Embryonic facial prominence (tissue), 1 donor: Measurements from ENCODE around the gene BCL6.
"Not testable (repeated sequence)": the region's sequence is repeated elsewhere in the genome, so short reads cannot be mapped to it uniquely, and the experiment has no call there.

Source experiments
- DNase-seq: peaks from one replicate; pipeline ENCODE4 v3.0.0-alpha.2; 2016; ENCODE audit errors: extremely low spot score

The BCL6 gene

DNA sequence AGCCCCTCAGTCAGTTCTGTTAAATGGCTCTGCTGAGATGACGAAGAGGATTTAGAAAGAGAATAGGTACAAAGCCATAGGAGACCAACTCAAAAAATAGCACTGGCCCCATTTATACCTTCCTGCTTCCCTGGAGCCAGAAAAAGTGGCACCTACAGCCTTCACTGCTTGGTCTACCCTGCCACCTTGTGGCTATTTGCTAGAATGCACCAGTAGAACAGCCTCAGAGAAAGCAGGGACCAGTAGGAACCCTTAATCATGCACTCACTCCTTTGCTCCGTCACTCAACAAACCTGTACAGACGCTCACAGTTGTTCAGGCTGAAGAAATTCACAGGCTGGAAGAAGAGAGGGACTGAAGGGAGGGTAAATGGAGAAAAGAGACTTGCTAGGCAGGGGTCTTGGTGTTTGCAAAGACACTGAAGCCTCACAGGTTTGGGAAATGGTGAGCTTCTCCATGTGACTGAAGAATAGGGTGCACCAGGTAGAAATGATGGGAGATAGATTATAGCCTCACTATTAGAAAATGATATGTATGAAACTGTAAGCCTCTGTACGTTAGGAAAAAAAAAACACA, 30.8 kb downstream of the BCL6 start:
- DNase-seq, result no peak

- DNase-seq, result no peak
Measured at GRCh38 chr3:187713504-187713903, 31.8 kb downstream of the BCL6 start.

DNA sequence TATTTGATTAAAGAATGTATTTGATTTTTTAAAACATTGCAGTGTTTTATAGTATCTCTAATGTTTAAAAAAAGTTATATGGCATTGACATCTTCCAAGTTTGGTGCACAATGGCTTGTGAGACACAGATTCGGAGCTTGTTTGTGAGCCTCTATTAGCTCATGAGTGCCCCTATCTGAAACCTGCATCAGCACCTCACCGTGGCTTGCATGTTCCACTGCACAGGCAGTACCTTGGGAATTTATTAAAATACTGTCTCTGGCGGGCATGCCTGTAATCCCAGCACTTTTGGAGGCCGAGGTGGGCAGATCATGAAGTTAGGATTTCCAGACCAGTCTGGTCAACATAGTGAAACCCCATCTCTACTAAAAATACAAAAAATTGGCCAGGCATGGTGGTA, 36.1 kb downstream of the BCL6 start:
- no peak for DNase-seq

GRCh38 chr3:187708696-187709095, 36.6 kb downstream of the BCL6 start:
- DNase-seq, result no peak

- DNase-seq, result no peak
Measured at GRCh38 chr3:187706971-187707370, 38.3 kb downstream of the BCL6 start.

DNA sequence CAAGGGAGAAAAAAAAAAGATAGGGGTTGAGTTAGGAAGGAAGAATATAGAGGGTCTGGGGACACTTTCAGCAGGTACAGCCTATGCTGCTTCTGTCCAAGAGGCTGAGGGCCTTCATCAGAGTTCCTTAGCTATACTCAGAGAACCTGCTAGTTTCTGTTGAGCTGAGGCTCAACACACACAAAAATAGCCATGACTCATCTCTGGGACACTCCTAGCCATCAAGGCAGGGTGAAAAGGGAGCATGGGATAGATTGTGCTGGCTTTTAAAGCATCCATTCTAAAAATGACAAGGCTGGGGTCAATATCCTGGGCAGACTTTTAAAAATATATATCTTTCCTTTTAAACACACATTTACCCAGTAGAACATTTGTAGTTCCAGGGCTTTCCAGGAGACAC, 40.1 kb downstream of the BCL6 start:
- no peak for DNase-seq

DNA sequence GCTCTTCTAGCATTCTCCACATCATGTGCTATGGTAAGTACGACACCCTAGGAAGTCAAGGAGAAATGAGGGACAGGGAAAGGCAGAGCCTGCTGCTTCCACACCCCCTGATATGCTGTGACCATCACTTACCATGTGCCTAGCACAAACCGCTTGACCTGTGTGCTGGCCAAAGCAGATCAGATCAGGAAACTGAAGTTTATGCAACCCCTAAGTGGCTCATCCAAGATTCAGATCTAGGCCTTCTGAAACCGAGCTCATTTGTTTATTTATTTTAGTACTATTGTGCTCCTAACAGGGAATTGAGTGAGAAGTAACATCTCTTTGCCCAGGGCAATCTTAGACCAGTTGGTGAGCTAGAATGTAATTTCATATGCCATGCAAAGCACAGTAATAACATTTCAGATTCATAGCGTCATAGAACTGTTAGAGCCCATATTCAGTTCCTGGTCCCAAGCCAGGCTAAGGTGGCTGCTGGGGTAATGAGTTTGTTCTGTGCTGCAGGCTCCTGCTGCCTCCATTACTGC, 42.7 kb downstream of the BCL6 start, which contains the start of gene RTP2:
Gene RTP2, minus strand, starts transcription at position 51 of the 527 bp plus-strand sequence. CDS start 429 bp downstream, outside the sequence.
- no peak for DNase-seq

- DNase-seq, result no peak
Measured at GRCh38 chr3:187700249-187700648, 45.0 kb downstream of the BCL6 start.

- no peak for DNase-seq
Measured at GRCh38 chr3:187698499-187699399, 46.5 kb downstream of the BCL6 start.

DNA sequence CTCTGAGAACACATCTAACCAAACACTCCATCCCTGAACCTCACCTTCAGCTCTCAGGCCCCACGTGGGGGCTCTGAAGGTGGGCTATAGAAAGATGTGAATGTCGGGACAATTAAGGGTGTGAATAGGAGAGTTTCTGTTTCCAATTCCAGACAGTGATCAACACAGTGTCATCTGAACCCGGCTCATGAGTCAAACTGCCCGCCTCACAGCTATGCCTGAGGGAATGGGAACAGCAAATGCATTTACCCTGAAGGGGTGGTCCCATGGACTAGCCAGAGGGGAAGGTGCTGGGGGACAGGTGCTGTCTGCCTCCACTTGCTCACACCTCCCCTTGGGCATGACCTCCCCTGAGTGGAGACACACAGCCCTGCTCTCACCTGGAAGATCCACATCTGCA, 49.2 kb downstream of the BCL6 start:
- DNase-seq, result no peak

GRCh38 chr3:187695449-187695848, 49.8 kb downstream of the BCL6 start:
- no peak for DNase-seq

DNA sequence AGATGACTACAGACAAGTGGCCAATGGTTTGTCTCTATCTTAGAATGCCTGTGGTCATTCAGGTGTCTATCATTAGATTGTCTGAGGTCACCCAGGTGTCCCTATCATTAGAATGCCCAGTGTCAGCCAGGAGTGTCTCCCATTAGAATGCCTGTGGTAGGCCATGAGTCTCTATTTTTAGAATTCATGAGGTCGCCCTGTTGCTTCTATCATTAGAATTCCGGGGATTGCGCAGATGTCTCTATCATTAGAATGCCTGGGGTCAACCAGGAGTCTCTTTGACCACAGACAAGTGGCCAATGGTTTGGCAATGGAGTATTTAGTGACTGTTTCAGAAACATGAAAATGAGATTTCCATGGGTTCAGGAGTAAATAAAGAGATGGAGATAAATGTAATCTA, 50.5 kb downstream of the BCL6 start:
- no peak for DNase-seq

DNA sequence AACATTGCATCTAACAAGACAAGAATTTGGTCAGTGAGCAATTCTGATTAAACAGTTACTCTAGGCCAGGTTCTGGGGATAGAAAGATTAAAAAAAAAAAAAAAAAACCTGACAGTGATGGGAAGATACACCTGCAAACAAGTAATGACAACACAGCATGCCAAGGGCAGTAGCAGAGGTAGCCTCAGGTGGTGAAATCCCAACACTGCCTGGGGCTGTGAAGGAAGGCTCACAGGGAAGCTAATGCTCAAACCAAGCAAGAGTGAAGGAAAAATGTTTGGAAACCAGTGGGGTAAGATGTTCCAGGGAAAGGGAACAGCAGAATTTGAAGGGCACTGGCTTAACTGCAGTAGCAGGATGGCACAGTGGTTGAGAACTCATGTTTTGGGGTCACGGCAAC, 51.8 kb downstream of the BCL6 start:
- no peak for DNase-seq

DNA sequence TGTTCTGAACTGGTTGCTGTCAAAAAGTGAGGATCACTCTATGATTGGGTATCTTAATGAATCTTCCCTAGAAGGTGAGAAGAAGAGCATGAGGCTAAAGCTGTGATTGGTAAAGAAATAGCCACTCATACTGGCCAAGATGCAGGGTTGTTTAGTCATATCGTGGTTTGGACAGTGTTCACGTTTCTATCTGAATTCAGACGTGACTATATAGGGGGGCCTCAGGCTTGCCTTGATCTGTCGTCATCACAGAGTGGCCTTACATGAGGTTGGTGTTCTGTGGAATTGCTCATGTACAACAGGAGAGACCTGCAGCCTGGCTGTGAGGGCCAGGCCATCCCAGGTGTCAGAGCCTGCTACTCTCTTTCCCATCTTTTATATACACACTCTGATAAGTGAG, 55.3 kb downstream of the BCL6 start:
- DNase-seq, result no peak

DNA sequence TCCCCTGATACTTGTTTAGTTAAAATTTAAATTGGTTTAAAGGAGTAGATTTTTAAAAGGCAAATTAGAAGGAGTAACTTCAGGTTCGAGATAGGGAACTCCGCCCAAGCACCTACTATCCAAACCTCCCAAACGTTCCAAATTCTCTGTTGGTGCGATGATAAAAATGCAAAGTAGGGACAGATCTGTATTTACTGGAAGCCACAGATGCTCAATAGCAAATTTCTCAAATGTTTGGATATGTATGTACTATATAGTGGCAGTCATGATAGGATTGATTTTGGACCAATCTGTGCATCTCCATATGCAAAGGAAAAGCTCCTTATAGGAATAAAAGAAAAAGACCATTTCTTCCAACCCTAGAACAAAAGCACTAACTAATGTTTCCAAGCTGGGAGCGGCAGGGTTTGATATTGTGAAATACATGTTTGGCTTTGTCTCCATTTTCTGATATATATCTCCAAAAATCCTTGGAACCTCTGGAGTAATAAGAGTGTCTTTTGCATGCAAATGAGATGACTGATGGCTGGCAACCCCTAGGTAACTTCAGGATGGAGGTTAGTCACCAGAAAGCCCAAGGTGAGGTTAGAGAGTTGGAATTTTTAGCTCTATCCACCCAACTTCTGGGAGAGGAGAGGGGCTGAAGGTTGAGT, 58.5 kb downstream of the BCL6 start:
- DNase-seq, result no peak

DNA sequence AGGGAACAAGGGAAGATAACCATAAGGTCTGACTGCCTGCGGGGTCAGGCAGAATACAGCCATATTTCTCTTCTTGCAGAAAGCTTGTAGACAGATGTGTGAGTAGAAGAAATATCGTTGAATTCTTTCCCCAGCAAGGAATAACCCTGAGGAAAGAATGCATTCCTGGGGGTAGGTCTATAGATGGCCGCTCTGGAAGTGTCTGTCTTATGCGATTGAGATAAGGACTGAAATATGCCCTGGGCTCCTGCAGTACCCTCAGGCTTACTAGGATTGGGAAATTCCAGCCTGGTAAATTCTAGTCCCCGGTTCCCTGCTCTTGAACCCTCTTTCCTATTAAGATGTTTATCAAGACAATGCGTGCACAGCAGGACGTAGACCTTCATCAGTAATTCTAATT, 59.3 kb downstream of the BCL6 start:
- DNase-seq, result no peak

DNA sequence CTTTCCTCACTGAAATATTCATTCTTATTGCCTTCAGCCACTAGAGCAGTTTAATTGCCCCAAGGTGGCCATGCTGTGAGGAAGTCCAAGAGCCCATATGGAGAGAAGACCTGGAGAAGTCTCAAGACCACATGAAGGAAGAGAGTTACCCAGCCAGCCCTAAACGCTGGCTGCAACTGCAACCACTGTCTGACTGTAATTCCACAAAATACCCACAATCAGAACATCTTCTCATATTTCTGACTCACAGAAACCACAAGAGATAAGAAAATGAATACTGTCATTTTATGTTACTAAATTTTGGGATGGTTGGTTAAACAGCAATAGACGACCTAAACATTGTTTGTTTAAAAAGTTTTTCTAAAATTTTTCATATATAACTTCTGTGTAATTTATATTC, 60.4 kb downstream of the BCL6 start:
- no peak for DNase-seq

- DNase-seq, result no peak
Measured at GRCh38 chr3:187684444-187684843, 60.8 kb downstream of the BCL6 start.

DNA sequence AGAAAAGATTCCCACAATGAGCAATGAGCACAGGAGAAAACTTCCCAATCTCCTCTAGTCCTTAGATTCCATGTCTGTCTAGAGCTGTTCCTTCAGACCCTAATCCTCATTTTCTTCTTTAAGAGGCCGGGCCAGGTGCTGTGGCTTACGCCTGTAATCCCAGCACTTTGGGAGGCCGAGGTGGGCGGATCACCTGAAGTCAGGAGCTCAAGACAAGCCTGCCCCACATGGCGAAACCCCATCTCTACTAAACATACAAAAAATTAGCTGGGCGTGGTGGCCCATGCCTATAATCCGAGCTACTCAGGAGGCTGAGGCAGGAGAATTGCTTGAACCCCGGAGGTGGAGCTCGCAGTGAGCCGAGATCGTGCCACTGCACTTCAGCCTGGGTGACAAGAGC, 63.5 kb downstream of the BCL6 start:
- not testable (repeated sequence) for DNase-seq

- no peak for DNase-seq
Measured at GRCh38 chr3:187679638-187680396, 65.5 kb downstream of the BCL6 start.

GRCh38 chr3:187678726-187679268, 66.5 kb downstream of the BCL6 start:
- no peak for DNase-seq

DNA sequence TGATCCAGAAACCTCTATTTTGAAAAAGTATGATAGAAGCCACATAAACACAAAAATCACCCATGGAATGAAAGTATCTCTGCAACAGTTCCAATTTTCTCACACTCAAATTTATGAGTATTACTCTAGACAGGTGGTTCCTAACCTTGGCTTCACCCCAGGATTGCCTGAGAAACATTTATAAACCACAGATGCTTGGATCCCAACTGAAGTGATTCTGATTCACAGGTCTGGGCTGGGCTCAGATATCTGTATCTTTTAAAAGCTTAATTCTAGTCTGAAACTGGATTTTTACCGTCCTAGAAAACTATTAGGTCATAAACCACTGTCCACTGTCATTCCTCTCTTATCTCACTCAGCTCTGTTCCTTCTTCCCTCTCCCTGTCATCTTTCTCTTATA, 67.7 kb downstream of the BCL6 start:
- DNase-seq, result no peak
